GM18868 (cell line): ENCODE results near the gene UXS1.
"Not testable (repeated sequence)": the region's sequence is repeated elsewhere in the genome, so short reads cannot be mapped to it uniquely, and the experiment has no call there.

Experiments used
- ATAC-seq: cut with Tn5 transposase; IDR thresholded peaks from one replicate; pipeline ENCODE4 v1.9.1; 2021; ENCODE audit warnings: mild to moderate bottlenecking, moderate library complexity; ENCODE audit not compliant: unreplicated experiment

Gene UXS1

DNA sequence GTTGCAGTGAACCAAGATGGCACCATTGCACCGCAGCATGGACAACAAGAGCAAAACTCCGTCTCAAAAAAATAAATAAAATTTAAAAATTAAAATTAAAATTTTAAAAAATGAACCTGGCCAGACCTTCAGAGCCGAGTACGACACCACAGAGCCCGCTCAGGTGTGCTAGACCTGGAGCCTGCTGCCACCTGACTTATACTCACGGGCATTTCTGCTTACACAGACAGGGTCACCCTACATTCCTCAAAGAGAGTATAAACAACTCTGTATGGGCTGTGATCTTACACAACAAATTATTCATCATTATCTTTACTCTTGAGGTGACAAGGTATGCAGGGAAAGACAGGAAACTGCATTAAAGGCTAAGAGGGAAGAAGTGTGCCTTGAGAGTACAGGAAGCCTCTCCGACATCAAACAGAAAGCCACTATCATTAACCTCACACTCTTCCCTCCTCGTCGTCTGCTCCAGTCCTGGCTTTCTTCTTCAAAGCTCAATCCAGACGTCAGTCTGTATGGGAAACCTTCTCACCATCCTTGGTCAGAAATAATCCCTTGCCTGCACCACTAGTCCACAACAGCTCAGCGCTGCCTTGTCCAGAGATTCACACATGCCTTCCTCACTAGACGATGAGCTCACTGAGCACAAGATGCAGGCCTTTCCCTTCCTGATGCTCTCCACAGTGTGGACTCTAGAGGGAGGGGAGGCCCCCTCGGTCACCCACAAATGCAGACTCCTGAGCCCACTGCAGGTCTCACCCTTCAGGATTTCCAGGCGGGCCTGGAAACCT, 56.2 kb downstream of the UXS1 start:
- no peak for ATAC-seq

DNA sequence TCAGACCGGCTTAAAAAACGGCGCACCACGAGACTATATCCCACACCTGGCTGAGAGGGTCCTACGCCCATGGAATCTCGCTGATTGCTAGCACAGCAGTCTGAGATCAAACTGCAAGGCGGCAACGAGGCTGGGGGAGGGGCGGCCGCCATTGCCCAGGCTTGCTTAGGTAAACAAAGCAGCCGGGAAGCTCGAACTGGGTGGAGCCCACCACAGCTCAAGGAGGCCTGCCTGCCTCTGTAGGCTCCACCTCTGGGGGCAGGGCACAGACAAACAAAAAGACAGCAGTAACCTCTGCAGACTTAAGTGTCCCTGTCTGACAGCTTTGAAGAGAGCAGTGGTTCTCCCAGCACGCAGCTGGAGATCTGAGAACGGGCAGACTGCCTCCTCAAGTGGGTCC, 62.9 kb downstream of the UXS1 start:
- not testable (repeated sequence) for ATAC-seq

DNA sequence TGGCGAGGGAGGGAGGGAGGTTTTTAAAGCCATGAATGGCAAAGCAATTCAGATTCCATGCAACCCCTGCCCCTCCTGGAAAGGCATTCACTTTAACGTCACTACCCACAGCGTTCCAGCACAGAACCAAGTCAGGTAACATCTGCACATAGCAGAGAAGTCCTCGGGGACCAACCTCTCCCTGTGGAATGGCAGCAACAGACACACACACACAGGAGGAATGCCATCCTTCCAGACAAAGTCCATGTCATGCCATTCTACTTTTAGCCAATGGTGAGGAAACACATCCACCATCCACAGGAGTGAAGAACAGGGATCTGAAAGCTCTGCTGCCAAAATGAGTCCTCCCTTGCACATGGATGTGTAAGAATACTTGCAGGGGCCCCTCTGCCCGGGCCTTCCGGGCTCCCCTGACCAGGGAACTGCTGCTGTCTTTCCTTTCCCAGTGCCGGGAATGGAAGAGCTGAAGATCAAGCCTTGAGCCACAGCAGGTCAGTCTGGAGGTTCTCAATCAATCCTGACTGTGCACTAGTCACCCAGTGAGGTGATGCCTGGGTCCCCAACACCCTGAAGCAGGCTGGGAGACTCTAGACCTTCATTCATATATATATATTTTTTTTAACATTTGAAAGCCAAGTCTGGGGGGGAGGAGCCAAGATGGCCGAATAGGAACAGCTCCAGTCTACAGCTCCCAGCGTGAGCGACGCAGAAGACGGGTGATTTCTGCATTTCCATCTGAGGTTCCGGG, 63.7 kb downstream of the UXS1 start:
- ATAC-seq: no peak

DNA sequence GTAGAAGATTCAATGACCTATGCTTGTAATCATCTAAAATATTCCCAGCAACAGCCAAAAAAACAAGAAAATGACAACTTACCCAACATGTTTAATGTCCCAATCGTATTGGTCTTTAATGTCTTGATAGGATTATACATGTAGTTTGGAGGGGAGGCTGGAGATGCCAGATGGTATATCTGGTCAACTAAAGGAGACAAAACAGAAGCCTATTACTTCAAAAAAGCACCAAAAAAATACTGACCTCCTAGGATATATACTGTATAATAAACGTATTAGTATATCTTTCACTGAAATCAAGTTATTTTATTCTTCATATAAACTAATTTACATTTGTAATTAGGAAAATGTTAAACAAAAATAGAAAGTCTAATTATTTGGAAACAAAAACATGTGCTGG, 64.5 kb downstream of the UXS1 start:
- no peak for ATAC-seq

DNA sequence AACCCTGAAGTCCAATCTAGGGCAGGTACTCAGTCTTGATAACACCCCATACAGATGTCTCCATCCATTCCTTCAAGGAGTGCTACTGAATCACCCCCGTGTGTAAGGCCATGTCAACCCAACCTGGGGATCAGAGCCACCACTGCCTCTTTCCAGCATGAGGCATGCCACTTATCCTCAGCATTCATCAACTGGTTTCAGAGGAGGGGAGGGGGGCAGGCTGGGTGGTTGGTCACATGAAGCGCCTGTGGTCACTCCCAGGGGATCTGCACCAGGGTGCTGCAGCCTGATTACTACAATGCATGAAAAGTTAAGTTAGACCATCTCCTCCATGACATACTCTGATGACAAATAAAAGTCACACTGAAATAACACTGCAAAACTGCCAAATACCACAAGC, 65.0 kb downstream of the UXS1 start:
- no peak for ATAC-seq

DNA sequence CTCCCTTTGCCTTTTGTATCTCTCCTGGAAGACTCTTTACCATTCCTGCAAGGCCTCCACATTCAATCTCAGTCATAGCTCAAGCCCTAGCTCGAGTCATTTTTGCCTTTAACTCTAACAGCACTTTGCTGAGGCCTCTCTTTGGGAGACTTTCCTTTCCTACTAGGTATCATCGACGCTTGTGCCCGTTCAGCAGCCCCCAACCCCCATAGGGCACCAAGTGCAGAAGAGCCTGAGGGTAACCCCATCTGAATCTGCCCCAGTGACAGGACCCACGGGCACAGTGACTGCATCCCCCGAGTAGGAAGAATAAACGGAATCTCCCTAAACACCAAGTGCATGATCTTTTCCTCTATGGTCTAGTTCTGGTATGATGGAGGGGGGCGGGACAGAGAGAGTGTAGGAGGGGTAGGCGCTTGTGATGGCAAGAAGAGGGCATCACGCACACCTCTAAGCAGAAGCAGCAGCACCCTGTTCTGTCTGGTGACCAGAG, 66.3 kb downstream of the UXS1 start:
- ATAC-seq: no peak

DNA sequence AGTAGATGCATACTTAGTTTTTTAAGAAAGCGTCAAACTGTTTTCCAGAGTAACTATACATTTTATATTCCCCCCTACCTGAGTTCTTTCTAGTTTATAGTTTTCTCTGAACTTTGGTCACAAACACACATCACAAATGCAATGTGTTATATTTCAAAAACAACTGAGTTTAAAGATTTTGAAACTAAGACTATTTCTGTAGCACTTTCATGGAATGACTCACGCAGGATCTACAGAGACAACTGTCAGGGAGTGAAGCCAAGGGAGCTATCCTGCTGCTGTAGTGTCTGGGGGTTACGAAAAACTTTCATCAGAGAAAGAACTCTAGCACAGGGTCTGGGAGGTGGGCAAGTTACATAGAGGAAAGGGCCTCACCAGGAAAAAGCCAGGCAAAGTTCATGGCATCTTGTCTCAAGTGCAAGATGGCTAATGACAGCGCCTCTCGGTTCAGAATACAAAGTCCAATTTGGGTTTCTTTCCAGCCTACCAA, 66.8 kb downstream of the UXS1 start:
- no peak for ATAC-seq

GRCh38 chr2:106126705-106127281, 67.3 kb downstream of the UXS1 start:
- ATAC-seq: no peak

DNA sequence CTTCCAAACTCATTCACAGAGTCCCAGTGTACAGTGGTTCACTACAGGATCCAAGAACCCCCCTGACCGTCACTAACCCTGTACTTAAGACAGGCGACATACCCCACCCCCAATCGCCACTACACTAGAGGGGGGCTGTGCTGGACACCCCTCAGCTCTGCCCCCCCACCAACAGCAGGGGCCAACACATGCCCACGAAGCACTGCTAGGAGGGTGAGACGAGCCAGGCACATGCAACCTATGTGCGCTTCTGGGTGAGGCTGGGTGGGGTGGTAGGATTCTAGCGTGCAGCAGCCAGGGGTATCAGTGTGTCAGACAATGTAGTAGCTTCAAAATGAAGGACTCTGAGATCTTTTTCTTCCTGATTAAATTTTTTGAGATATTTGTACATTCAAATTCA, 67.8 kb downstream of the UXS1 start:
- ATAC-seq: no peak

GRCh38 chr2:106124905-106125549, 69.1 kb downstream of the UXS1 start:
- no peak for ATAC-seq

DNA sequence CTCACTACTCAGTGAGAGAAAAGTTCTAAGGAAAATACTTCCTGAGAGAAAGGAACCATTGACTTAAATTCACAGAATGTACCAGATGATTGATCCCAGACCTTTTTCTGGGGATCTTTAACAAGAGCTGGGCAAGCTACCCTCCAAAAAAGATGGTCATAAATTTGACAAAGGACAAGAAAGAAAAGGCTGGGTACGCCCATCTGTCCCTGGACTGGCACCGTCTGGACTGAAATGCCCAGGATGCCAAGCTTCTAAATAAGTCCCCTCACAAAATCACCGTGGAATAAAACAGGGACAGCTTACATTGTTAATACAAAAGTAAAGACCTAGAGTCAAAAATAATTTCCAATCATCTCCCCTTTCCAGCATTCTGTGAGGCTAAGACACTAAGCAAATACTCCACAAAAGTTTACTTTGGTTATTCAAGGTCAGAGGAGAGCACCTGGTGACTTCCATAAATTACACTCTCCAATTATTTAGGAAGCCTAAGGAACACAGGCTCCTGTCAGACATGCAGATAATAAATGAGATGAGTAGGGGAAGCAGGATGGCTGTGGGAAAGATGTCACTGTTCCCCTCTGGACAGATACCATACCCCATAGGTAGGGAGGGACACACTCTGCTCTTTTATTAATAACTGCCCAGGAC, 69.9 kb downstream of the UXS1 start:
- ATAC-seq: no peak

- no peak for ATAC-seq
These were observed 71.9 kb downstream of the UXS1 start for GRCh38 chr2:106122157-106122556.

- no peak for ATAC-seq
These were observed 73.7 kb downstream of the UXS1 start for GRCh38 chr2:106120432-106120831.

GRCh38 chr2:106119074-106119473, 75.0 kb downstream of the UXS1 start:
- no peak for ATAC-seq

DNA sequence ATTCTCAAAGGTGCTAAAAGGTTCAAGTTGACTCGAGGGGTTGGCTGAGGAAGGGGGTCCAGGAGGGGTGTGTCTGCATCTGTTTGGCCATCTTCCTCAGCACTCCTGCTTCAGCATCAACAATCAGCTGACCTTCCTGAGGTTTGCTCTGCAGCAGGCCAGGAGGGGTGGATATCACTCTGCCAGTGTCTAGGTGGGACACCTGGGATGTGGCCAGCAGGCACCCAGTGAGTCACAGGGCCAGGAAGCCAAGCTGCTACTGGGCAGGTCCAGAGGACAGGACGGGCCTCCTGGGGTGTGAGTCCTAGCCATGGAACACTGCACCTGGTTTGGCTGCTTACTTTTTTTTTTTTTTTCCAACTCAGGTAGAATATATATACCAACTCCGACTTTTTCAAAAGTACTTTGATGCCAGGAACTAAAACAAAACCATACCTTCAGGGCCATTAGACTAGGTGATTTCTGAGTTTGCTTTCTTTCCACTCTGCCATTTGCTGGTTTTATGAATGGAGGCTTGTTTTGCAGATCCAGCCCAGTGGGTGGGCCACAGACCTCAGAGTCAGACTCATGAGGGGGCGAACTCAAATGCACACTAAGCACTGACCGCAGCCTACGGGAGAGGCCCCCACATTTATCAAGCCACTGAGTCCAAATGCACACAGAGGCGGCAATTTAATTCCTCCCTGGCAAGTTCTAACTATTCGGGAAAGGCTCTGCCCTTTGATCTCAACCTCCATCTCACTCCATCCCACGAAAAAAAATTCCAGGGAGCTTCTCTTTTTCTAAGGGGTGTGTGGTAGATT, 76.0 kb downstream of the UXS1 start:
- ATAC-seq: no peak

DNA sequence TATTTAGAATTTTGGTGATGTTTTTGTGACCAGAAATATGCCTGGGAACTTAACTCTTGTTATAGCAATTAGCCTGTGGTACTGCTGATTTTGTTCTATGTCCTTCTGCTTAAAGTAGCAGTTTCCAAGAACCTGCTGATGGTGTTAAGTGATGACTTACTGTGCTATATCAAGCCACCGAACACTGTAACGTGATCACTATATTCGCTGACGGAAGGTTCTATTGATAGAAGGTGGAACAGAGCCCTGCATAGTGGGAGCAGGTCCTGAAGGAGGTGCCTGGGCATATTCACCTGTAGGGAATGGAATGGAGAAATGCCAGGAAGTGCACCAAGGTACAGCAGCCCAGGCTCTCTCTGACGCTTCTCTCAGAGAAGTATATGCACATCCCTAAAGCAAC, 76.8 kb downstream of the UXS1 start:
- no peak for ATAC-seq

GRCh38 chr2:106116248-106116647, 77.9 kb downstream of the UXS1 start:
- no peak for ATAC-seq

DNA sequence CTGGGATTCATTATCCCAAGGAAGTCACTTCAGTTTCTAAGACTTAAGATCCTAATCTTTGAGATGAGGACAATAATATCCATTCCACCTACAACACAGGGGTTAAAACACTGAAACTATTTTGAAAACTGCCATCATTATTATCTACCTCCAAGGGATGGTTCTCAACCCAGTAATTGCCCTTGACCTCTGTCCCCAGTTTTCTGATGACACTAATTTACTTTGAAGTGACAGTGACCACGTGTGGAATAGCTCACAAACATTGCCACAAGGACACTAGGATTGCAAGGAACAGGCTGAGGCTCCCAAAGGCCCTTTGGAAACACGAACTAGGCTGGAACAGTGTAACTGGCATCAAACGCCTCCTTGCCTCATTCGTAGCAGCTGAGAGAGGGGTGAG, 78.4 kb downstream of the UXS1 start:
- no peak for ATAC-seq

DNA sequence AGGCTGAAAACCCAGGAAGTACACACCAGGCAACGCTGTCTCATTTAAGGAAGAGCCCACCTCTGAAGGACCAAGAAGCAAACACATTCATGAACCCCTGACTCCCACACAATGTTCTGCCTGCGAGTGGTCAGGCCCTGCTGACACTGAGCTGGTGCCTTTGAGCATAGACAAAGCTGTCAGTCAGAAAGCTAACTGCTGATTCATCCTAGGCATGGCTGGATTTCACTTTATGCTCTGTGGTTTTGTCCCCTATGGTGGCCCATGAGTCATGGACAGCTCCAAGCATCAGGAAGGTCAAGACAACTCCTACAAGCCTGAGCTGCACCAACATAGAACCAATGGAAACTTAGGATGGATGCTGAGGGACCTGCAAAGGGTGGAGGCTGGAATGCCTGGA, 78.9 kb downstream of the UXS1 start:
- ATAC-seq: peak; percentile 54

DNA sequence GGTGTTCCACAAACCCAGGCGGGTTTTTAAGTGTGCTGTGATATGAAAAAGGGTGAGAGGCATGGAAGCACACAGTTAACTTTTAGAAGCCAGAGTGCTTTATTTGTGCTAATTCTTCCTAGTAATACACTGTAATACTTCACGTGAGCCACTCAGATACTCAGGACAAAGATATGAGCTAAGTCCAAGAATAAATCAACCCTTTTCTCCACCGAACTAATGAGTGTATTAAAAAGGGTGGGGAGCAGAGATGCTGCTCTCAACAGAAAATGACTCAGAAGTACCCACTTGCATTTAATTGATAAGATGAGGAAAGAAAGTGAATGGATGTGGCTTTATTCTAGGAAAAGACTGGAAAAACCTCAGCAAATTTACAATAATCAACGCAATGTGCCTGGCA, 79.9 kb downstream of the UXS1 start:
- no peak for ATAC-seq
